Measurements from ENCODE around the gene PXK. TPM values are rescaled to one million over a fixed set of nuclear protein-coding genes. Genes with fewer than 3 reads are reported as not detected.

The PXK gene
- total RNA-seq, 5 donors from 2014 or later (not counting 1 experiment from before 2014, with no cell fraction given) = 17.4 to 23.0 (median 21.8) TPM

Other genes starting within 250 kb of the PXK start
- under 1 TPM in 4 of 5 donors, not detected in 1; 0.30 to 0.73 (median 0.45) TPM for gene DNASE1L3, start 121.9 kb upstream of the PXK start, total RNA-seq
- 1 to 10 TPM; 3.9 to 7.0 (median 5.5) TPM for gene ABHD6, start 95.1 kb upstream of the PXK start, total RNA-seq
- gene RPP14, start 26.6 kb upstream of the PXK start, total RNA-seq = 10 to 100 TPM; 13.1 to 15.7 (median 13.9) TPM
- 10 to 100 TPM in 1 of 5 donors, 1 to 10 TPM in 4; 7.3 to 10.0 (median 8.8) TPM for gene HTD2, start 26.4 kb upstream of the PXK start, total RNA-seq
- 10 to 100 TPM; 27.0 to 54.2 (median 49.2) TPM for gene PDHB, start 100.9 kb downstream of the PXK start, total RNA-seq
- 1 to 10 TPM; 6.6 to 9.4 (median 7.8) TPM for gene KCTD6, start 159.2 kb downstream of the PXK start, total RNA-seq
- under 1 TPM in 1 of 5 donors, not detected in 4; 0.23 TPM for gene ACOX2, start 204.3 kb downstream of the PXK start, total RNA-seq
- under 1 TPM in 1 of 5 donors, not detected in 4; 0.09 TPM for gene FAM107A, start 244.5 kb downstream of the PXK start, total RNA-seq